Fibroblast of mammary gland (primary cell): Measurements from ENCODE around the gene SAG.

ENCODE experiments used
- DNase-seq: peaks from one replicate; pipeline ENCODE4 v3.0.0-alpha.2; 2010; ENCODE audit warnings: low read depth
- H3K4me3 ChIP-seq: 2 replicates; pipeline ENCODE4 v1.5.1; 2011; ENCODE audit warnings: low read depth, mild to moderate bottlenecking, low read length, moderate library complexity; ENCODE audit not compliant: control insufficient read depth
- TF ChIP-seq, protein P1 (sequence below): conservative IDR thresholded peaks from 2 replicates; pipeline ENCODE4 v1.5.1; 2011; ENCODE audit warnings: low read depth, low read length, inconsistent platforms; ENCODE audit not compliant: control insufficient read depth, insufficient read depth

Gene SAG

DNA sequence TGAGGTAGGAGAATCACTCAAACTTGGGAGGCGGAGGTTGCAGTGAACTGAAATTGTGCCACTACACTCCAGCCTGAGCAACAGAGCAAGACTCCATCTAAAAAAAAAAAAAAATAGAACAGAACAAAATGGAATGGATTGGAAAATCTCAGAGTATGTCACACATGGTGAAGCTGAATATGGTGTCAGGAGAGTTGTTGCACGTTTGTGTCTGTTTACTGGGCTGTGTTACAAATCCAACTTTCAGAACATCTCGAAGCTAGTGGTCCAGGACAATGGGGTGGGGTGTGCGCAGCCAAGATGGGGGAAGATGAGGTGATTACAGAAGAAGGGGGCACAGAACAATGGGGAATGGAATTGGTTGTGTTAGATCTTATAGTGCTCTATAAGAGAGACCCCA is 17.6 kb downstream of the SAG start:
- no peak for DNase-seq
- H3K4me3 ChIP-seq = no peak overlapping the region

DNA sequence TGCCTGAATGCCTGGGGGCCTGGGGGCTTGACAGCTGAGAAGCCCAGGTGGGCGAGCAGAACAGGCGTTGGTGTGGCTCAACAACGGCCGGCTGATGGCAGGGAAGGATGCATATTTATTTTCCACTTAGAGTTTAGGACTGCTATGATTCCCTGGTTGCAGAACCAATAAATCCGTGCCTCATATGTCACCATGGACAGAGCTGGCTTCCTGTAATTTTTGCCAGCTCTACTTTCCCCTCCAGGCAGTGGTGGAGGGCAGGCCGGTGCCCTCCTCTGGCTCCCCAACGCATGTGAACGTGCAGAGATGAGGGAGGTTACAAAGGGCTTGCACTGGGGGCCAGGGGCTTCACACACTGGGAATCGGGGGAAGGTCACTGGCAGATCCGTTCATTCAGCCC is 18.2 kb downstream of the SAG start:
- H3K4me3 ChIP-seq = no peak overlapping the region
- TF ChIP-seq, protein P1, sequence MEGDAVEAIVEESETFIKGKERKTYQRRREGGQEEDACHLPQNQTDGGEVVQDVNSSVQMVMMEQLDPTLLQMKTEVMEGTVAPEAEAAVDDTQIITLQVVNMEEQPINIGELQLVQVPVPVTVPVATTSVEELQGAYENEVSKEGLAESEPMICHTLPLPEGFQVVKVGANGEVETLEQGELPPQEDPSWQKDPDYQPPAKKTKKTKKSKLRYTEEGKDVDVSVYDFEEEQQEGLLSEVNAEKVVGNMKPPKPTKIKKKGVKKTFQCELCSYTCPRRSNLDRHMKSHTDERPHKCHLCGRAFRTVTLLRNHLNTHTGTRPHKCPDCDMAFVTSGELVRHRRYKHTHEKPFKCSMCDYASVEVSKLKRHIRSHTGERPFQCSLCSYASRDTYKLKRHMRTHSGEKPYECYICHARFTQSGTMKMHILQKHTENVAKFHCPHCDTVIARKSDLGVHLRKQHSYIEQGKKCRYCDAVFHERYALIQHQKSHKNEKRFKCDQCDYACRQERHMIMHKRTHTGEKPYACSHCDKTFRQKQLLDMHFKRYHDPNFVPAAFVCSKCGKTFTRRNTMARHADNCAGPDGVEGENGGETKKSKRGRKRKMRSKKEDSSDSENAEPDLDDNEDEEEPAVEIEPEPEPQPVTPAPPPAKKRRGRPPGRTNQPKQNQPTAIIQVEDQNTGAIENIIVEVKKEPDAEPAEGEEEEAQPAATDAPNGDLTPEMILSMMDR = no peak
- no peak for DNase-seq

More for the DNA sequence above, 17.6 kb downstream of the SAG start:
- TF ChIP-seq, protein P1 = no peak

DNA sequence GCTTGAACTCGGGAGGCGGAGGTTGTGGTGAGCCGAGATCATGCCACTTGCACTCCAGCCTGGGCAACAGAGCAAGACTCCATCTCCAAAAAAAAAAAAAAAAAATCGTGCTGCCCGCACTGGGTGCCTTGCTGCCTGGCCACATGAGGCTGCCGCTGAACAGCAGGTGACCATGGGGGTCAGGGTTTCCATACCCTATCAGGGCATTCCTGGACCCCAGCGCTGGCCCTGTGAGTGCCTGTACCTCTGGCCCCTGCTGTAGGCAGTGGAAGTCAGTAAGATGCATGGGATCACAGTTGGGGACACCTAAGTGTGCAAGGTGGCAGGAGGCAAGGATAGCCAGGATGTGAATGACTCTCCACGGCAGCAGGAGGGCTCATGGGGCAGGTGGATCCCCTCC is 18.9 kb downstream of the SAG start:
- no peak for DNase-seq
- H3K4me3 ChIP-seq = no peak overlapping the region
- TF ChIP-seq, protein P1 = no peak

DNA sequence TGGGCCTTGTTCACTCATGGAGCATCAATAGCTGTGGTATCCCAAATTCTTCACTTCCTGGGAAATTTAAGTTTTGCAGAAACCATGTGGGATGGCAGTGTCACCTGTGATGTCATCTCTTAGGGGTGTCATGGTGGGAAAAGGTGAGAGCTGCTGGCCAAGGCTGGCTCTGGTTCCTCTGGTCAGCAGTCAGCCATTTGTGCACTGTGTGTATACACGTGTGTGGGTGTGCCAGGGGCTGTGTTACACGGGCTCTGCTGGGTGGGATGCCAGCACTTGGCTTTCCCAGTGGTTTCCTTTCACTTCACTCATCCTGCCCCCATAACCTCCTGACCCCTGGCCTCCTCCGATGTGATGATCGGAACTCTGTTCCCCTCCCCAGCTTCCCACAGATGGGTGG is 21.3 kb downstream of the SAG start:
- no peak for DNase-seq
- no peak overlapping the region for H3K4me3 ChIP-seq
- TF ChIP-seq, protein P1 = no peak

DNA sequence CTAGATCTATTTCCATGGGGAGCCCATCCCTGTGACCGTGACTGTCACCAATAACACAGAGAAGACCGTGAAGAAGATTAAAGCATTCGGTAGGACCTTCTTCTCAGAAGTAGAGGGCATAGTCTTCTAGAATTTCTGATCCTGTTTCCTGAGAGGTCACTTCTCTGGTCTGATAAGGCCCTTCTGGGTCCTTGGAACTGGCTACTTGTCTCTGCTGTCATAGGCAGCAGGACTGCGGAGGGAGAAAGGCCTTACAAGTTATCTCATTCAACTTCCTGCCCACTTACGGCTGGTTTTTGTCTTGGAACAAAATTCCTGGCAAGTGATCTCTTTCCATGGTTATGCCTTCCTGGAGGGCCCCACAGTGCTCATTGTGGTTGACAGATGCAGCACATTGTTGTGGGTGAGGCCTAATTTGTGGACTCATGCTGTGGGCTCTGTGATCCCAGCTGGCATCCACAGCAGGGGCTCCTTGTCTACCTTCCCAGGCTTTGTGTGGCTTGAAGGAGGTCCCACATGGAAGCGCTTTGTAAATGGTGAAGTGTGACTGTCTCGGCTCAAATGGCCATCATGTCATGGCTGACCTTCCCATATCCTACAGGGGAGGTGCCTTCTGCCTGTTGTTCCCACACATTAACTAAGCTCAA is 22.0 kb downstream of the SAG start:
- TF ChIP-seq, protein P1 = no peak
- DNase-seq = no peak
- no peak overlapping the region for H3K4me3 ChIP-seq

DNA sequence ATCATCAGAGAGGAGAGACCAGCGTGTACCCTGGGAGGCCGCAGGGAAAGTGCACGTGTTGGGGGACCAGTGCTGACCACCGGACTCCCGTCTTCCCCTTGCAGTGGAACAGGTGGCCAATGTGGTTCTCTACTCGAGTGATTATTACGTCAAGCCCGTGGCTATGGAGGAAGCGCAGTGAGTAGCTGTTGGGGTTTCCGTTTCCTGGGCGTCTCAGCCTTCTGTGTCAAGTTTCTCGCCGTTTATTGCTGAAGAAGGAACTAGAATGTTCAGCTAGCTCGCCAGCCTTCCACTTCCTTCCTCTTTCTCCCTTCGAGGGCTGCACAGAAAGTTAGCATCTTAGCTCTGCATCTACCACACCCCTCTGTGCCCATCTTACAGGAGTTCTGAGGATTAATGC is 23.9 kb downstream of the SAG start:
- TF ChIP-seq, protein P1 = no peak
- no peak overlapping the region for H3K4me3 ChIP-seq
- DNase-seq = no peak

DNA sequence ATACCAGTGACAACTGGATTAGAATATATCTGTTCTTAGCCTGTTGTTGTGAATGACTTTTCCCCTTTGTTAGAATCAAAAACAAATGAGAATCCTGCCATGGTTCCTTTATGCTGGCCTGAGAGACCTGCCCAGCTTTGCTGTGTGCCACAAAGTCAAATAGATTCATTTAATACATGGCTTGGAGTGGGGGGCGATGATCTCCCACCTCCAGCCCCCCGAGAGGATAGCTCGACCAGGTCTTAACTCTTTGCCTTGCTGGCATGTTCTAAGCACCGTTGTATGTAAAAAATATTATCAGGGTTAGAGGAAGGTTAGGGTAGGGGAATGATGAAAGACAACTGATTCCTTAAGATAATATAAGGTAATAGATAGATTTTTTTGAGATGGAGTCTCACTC is 24.5 kb downstream of the SAG start:
- H3K4me3 ChIP-seq = no peak overlapping the region
- no peak for DNase-seq
- TF ChIP-seq, protein P1 = no peak
